ENCODE data around the gene C22orf23.

Gene C22orf23

DNA sequence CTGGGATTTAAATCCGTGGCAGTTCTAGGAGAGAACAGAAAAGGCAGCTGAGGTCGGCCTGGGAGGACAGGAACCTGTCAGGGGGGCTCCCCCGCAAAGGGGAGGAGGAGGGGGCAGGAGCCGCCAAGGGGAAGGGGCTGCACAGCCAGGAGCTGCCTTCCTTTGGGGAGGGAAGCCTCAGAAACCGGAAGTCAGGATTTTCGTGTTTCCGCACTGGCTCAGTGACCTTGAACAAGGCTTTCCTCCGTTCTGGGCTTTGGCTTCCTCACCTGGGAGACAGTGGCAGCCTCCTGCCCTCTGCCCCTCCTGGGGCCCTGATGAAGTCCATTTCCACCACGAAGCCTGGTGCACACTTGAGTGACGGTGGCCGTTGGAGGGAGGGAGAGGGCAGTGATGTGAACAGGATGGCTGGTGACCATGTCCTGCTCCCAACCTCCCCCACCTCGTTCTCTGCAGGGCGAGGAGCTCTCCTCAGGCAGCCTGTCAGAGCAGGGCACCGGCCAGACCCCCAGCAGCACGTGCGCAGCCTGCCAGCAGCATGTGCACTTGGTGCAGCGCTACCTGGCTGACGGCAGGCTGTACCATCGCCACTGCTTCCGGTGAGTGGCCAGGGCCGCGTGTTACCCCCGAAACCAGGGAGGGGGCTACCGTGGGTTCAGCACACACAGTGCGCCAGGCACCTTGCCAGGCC is 34.7 kb downstream of the C22orf23 start:
- no peak overlapping the region for H3K4me3 ChIP-seq (replicated peaks; ENCODE audit: low read depth, low read length)
- TF ChIP-seq, protein P1, sequence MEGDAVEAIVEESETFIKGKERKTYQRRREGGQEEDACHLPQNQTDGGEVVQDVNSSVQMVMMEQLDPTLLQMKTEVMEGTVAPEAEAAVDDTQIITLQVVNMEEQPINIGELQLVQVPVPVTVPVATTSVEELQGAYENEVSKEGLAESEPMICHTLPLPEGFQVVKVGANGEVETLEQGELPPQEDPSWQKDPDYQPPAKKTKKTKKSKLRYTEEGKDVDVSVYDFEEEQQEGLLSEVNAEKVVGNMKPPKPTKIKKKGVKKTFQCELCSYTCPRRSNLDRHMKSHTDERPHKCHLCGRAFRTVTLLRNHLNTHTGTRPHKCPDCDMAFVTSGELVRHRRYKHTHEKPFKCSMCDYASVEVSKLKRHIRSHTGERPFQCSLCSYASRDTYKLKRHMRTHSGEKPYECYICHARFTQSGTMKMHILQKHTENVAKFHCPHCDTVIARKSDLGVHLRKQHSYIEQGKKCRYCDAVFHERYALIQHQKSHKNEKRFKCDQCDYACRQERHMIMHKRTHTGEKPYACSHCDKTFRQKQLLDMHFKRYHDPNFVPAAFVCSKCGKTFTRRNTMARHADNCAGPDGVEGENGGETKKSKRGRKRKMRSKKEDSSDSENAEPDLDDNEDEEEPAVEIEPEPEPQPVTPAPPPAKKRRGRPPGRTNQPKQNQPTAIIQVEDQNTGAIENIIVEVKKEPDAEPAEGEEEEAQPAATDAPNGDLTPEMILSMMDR (IDR thresholded peaks at IDR 0.05; ENCODE audit: low read depth, low read length, missing control alignments): no peak
- no peak for DNase-seq (ENCODE audit: extremely low read depth, low read depth)

DNA sequence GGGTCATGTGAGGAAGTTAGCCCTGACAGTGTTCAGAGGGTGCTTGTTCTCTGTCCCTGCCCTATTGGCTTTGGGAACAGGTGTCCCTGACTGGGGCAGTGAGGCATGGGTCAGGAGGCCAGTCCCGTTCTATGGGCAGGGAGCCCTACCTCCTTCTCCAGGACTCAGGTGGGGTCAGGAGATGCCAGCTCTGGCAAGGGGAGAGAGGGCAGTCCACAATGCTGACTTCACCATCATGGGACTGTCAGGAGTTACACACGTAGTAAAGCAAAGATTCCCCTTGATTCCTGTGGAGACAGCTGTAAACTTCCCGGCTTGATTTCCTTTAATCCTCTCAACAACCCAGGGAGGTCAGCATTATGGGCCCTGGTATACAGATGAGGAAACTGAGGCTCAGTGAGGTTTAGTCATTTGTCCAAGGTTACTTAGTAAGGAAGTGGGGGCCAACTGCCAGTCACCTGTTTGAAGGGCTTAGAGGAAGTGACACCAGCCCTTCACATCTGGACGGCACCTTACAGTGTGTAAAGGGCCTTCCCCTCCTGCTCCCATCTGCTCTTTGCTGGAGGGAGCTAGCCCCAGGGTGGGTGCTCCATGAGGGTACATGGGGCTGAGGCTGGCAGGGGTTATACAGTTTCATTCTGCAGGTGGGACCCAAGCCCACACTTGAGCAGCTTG is 35.4 kb downstream of the C22orf23 start:
- TF ChIP-seq, protein P1 (IDR thresholded peaks at IDR 0.05; ENCODE audit: low read depth, low read length, missing control alignments): no peak
- DNase-seq (ENCODE audit: extremely low read depth, low read depth): no peak
- no peak overlapping the region for H3K4me3 ChIP-seq (replicated peaks; ENCODE audit: low read depth, low read length)

DNA sequence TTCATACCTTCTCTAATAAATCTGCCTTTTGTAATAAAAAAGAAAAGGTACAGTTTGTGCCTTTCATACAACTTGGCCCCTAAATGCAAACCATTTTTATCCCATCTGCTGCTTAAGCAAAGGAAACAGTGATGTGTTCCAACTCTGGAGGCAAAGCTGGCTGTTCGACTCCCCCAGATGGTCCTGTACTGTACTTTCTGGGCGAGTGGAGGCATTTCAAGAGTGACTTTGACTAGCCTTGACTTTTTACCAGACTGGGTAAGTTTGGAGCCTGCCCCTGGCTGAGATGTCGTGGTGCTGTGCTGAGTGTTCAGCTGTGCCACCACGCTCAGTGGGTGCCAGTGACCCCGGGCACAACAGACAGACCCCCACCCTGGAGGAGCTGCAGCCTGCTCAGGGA is 37.1 kb downstream of the C22orf23 start:
- H3K4me3 ChIP-seq (replicated peaks; ENCODE audit: low read depth, low read length): no peak overlapping the region
- DNase-seq (ENCODE audit: extremely low read depth, low read depth): no peak
- TF ChIP-seq, protein P1 (IDR thresholded peaks at IDR 0.05; ENCODE audit: low read depth, low read length, missing control alignments): no peak

DNA sequence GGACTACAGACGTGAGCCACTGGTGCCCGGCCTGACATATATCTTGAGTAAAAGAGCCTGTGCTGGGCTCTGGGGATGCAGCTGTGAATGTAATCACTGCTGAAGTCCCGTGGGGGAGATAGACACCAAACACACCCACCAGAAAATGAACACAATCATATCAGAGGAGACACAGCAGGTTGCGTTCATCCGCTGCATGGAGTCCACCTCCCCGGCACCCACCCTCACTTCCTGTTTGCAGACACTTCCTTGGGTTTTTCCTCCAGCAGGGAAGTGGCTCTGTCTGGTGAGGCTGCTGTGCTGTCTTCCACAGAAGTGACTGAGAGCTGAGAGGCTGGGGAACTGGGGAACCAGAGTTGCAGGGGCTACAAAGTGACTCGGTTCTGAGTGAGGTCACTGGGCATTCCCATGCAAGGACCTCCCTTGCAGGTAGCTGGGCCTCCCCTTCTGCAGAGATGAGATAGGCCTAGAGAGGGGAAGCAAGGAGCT is 40.1 kb downstream of the C22orf23 start:
- DNase-seq (ENCODE audit: extremely low read depth, low read depth): no peak
- no peak overlapping the region for H3K4me3 ChIP-seq (replicated peaks; ENCODE audit: low read depth, low read length)
- TF ChIP-seq, protein P1 (IDR thresholded peaks at IDR 0.05; ENCODE audit: low read depth, low read length, missing control alignments): no peak

DNA sequence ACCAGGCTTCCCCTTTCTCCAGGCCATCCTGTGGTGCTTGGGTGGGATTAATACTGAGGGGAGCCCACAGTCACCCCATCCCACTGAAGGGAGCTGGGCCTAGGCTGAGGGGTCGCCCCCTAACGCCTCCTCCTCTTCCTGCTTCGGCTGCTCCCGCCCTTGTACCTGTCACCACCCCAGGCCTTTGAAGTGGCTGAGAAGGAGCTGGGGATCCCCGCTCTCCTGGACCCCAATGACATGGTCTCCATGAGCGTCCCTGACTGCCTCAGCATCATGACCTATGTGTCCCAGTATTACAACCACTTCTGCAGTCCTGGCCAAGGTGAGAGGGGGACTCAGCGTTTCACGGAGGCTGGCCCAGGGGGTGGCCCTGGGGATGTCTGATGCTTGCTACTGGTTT is 41.2 kb downstream of the C22orf23 start:
- no peak overlapping the region for H3K4me3 ChIP-seq (replicated peaks; ENCODE audit: low read depth, low read length)
- no peak for DNase-seq (ENCODE audit: extremely low read depth, low read depth)
- TF ChIP-seq, protein P1 (IDR thresholded peaks at IDR 0.05; ENCODE audit: low read depth, low read length, missing control alignments): no peak

DNA sequence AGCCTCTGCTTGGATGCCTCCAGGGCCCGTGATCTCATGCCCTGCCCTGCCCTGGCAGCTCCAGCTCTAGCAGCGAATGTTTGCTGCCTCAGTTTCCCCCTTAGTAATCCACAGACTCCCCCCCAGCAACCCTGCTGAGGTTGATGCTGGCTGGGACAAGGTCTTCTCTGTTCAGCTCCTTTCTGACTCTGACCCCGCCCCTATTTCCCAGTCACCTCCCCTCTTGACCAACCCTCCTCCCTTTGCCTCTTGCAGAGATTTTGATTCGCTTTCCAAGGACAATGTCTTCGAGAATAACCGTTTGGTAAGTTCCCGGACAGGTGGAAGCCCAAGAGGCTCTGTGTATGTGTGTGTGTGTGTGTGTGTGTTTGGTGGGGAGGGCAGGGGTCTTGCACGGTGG is 41.7 kb downstream of the C22orf23 start:
- no peak overlapping the region for H3K4me3 ChIP-seq (replicated peaks; ENCODE audit: low read depth, low read length)
- TF ChIP-seq, protein P1 (IDR thresholded peaks at IDR 0.05; ENCODE audit: low read depth, low read length, missing control alignments): no peak
- no peak for DNase-seq (ENCODE audit: extremely low read depth, low read depth)
